ENCODE measurements around the gene WDR38.

Gene WDR38

DNA sequence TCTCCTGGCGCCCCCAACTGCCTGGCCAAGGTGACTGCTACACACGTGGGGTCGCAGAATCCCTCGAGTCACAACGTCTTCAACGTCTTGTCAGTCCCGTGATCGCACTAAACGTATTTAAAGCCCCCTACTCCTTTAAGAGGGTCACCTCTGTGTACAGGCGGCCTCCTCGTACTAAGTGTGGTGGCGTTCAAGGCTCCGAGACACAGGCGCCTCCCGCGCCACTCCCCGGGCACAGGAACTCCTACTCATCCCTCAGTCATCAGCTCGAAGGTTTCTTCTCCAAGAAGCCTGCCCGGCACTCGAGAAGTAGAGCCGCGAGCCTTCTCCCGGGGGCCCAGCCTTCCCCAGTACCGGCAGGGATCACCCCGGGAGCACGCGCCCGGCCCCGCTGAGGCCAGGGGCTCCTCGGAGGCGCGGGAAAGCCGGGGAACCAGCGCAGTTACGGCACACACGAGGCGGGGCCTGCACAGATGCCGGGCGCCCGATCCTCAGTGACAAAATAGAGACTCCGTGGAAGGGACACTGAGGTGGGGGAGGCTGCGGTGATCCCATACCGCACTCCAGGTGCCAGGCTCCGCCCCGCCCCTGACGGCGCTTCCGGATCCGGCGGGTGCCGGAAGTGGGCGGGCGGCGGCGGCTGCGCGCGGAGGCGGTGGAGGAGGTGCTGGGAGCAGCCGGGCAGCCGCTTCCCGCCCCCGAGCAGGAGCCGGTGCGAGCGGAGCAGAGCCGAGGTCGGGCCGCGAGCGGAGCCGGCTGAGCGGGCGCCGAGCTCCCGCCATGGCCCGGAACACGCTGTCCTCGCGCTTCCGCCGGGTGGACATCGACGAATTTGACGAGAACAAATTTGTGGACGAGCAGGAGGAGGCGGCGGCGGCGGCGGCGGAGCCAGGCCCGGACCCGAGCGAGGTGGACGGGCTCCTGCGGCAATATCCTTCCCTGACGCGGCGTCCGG lies 15.5 kb downstream of the WDR38 start:
- TF ChIP-seq POLR2AphosphoS5 (IDR thresholded peaks at IDR 0.05; ENCODE audit: low read depth, low read length) (peak; percentile 84), TAF1 (IDR thresholded peaks at IDR 0.05; ENCODE audit: low read depth, low read length) (peak; percentile 87), SPI1 (IDR thresholded peaks at IDR 0.05; ENCODE audit: low read depth, low read length) (no peak), POU2F2 (IDR thresholded peaks at IDR 0.05; ENCODE audit: low read depth, low read length) (peak; percentile 64), POLR2A (IDR thresholded peaks at IDR 0.05; ENCODE audit: low read depth, low read length) (peak; percentile 82), PAX5 (IDR thresholded peaks at IDR 0.05; ENCODE audit: insufficient read depth, low read length, severe bottlenecking) (no peak)
- peak; percentile 69 for FAIRE-seq
- DNase-seq (ENCODE audit: insufficient read length, low spot score), result peak; percentile 95

DNA sequence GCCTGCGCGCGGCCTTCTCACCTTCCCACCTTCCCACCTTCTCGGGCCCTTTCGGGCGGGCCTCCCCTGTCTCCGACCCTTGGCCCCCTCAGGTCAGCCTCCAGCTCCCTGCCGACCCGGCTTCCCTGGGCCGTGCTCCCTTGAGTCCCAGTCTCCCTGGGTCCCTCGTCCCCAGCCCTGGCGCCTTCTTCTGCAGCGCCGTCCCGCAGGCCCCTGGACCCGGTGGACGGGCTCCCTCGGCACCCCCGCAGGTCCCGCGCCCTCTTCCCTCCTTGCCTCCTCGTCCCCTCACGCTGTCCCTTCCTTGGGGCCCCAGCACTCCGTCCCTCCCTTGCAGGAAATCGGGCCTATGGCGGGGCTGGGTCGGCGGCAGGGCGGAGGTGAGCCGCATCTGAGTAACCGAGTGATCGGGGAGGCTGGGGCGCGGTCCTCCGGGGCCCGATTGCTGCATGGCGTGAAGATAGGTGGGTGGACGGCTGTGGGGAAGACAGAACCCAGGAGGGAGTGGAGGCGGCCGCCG lies 16.3 kb downstream of the WDR38 start:
- TF ChIP-seq POLR2AphosphoS5 (IDR thresholded peaks at IDR 0.05; ENCODE audit: low read depth, low read length) (no peak), POLR2A (IDR thresholded peaks at IDR 0.05; ENCODE audit: low read depth, low read length) (no peak)
- DNase-seq (ENCODE audit: insufficient read length, low spot score) (no peak), FAIRE-seq (no peak)

DNA sequence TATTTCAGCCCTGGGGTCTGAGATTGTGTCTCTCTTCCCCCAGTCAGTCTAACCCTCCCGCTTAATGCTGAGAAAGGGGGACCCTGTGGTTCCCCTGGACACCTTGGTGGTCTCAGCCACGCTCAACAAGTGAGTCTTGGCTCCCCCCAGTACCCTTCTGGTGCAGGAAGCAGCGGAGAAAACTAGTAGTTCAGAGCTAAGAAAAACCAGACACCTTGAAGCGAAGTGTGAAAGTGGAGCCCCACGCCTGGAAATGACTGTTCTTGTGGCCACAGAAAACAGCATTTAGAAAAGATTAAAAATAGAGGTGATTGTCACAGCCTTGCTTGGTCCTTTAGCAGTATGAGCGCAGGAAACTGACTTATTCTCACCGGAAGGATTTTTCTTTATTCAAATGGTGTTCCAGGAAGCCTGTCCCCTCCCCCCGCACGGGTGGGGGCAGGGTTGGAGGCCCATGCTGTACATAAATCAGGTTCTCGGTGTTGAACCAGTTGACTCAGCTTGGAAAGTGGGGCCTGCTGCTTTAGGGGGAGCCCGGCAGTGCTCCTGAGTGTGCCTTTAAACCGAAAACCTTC lies 16.8 kb downstream of the WDR38 start:
- peak; percentile 78 for TF ChIP-seq POLR2AphosphoS5 (IDR thresholded peaks at IDR 0.05; ENCODE audit: low read depth, low read length)
- peak; percentile 60 for TF ChIP-seq TAF1 (IDR thresholded peaks at IDR 0.05; ENCODE audit: low read depth, low read length)
- peak; percentile 95 for TF ChIP-seq POU2F2 (IDR thresholded peaks at IDR 0.05; ENCODE audit: low read depth, low read length)
- TF ChIP-seq POLR2A (IDR thresholded peaks at IDR 0.05; ENCODE audit: low read depth, low read length), result peak; percentile 71; the same call in 1 of the 2 replicates
- TF ChIP-seq SPI1 (IDR thresholded peaks at IDR 0.05; ENCODE audit: low read depth, low read length), result 0 out of 2 replicates have a peak, but pooled peaks have one; percentile 0
- TF ChIP-seq PAX5 (IDR thresholded peaks at IDR 0.05; ENCODE audit: insufficient read depth, low read length, severe bottlenecking), result no peak
- peak; percentile 31 for FAIRE-seq
- DNase-seq (ENCODE audit: insufficient read length, low spot score), result no peak

DNA sequence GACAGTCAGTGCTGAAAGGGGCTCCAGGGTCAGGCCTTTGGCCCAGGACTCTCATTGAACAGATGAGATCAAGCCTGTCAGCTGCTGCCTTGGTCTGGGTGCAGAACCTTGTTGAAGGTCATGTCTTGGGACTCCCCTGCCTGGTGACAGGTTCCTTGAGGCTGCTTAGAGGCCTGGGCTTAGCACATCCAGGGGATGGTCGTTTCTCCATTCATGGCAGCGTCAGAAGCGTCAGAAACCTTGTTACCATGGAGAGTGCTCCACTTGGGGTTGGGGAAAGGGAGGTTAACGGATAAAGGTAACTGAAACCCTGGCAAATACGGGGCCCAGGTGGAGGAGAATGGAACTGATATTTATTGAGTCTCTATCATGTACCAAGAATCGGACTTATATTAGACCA lies 17.5 kb downstream of the WDR38 start:
- FAIRE-seq (no peak), DNase-seq (ENCODE audit: insufficient read length, low spot score) (no peak)
- no peak for TF ChIP-seq PAX5 (IDR thresholded peaks at IDR 0.05; ENCODE audit: insufficient read depth, low read length, severe bottlenecking)
- no peak for TF ChIP-seq POLR2AphosphoS5 (IDR thresholded peaks at IDR 0.05; ENCODE audit: low read depth, low read length)
- TF ChIP-seq SPI1 (IDR thresholded peaks at IDR 0.05; ENCODE audit: low read depth, low read length), result no peak
- TF ChIP-seq TAF1 (IDR thresholded peaks at IDR 0.05; ENCODE audit: low read depth, low read length), result no peak
- no peak for TF ChIP-seq POLR2A (IDR thresholded peaks at IDR 0.05; ENCODE audit: low read depth, low read length)
- no peak for TF ChIP-seq POU2F2 (IDR thresholded peaks at IDR 0.05; ENCODE audit: low read depth, low read length)

DNA sequence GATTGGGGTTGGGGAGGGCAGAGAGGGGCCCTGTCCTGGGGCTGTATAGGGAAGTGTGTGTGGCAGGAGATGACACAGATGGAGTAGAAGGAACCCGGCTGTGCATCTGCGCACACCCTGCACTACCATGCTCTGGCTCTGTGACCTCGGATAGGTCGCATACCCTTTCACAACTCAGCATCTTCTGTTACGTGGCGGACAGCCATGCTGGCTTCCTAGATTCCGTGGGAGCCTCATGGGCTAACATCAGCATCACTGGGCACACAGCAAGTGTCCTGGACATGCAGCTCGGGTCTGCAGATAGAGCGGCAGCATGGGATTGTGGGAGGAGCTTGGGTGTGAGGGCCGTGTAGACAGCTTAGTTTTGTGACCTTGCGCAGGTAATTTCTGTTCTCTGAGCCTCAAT lies 17.9 kb downstream of the WDR38 start:
- DNase-seq (ENCODE audit: insufficient read length, low spot score) (no peak), FAIRE-seq (no peak)
- no peak for TF ChIP-seq PAX5 (IDR thresholded peaks at IDR 0.05; ENCODE audit: insufficient read depth, low read length, severe bottlenecking)
- 0 out of 2 replicates have a peak, but pooled peaks have one; percentile 26 for TF ChIP-seq POLR2A (IDR thresholded peaks at IDR 0.05; ENCODE audit: low read depth, low read length)
- TF ChIP-seq POU2F2 (IDR thresholded peaks at IDR 0.05; ENCODE audit: low read depth, low read length), result no peak
- 0 out of 2 replicates have a peak, but pooled peaks have one; percentile 5 for TF ChIP-seq POLR2AphosphoS5 (IDR thresholded peaks at IDR 0.05; ENCODE audit: low read depth, low read length)

DNA sequence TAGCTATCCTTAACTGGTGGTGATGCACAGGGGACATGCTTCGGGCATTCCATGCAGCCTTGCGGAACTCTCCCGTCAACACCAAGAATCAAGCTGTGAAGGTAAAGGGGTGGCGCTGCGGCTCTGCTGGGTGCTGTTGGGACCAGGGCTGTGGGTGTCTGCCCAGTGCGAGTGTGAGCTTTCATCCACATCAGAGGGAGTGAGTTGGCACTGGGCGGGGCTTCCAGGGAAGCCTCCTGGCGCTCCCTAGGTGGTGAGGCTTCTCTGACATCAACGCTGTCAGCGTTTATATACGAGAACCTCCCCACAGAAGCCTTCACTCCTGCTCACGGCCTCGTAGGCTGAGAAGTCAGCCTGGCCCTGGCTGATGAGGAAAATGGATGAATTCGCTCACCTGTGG lies 20.4 kb downstream of the WDR38 start:
- FAIRE-seq, result no peak
- TF ChIP-seq POU2F2 (IDR thresholded peaks at IDR 0.05; ENCODE audit: low read depth, low read length) (no peak), PAX5 (IDR thresholded peaks at IDR 0.05; ENCODE audit: insufficient read depth, low read length, severe bottlenecking) (no peak), POLR2AphosphoS5 (IDR thresholded peaks at IDR 0.05; ENCODE audit: low read depth, low read length) (no peak), SPI1 (IDR thresholded peaks at IDR 0.05; ENCODE audit: low read depth, low read length) (no peak), POLR2A (IDR thresholded peaks at IDR 0.05; ENCODE audit: low read depth, low read length) (no peak), TAF1 (IDR thresholded peaks at IDR 0.05; ENCODE audit: low read depth, low read length) (no peak)
- DNase-seq (ENCODE audit: insufficient read length, low spot score), result no peak

DNA sequence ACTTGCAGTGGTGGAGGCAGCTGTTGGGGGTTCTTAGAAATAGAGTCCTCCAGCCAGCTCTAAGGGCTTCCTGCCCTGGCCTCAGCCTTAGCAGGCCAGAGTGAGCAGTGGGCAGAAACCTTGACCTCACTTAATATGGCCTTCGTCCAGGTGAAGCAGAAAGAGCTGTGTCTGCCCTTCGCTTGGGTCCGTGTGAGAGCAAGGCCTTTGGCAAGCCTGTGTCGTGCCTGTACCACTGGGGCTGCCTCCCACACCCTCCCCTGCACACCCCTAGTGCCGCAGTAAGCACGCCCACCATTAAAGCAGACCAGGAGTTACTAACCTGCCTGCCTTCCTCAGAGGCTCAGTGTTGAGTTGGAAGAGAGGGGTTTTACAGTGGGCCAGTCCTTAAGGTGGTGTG lies 22.2 kb downstream of the WDR38 start:
- TF ChIP-seq POU2F2 (IDR thresholded peaks at IDR 0.05; ENCODE audit: low read depth, low read length) (no peak), POLR2AphosphoS5 (IDR thresholded peaks at IDR 0.05; ENCODE audit: low read depth, low read length) (no peak), SPI1 (IDR thresholded peaks at IDR 0.05; ENCODE audit: low read depth, low read length) (no peak), PAX5 (IDR thresholded peaks at IDR 0.05; ENCODE audit: insufficient read depth, low read length, severe bottlenecking) (no peak), TAF1 (IDR thresholded peaks at IDR 0.05; ENCODE audit: low read depth, low read length) (no peak), POLR2A (IDR thresholded peaks at IDR 0.05; ENCODE audit: low read depth, low read length) (no peak)
- FAIRE-seq, result no peak
- DNase-seq (ENCODE audit: insufficient read length, low spot score), result no peak

DNA sequence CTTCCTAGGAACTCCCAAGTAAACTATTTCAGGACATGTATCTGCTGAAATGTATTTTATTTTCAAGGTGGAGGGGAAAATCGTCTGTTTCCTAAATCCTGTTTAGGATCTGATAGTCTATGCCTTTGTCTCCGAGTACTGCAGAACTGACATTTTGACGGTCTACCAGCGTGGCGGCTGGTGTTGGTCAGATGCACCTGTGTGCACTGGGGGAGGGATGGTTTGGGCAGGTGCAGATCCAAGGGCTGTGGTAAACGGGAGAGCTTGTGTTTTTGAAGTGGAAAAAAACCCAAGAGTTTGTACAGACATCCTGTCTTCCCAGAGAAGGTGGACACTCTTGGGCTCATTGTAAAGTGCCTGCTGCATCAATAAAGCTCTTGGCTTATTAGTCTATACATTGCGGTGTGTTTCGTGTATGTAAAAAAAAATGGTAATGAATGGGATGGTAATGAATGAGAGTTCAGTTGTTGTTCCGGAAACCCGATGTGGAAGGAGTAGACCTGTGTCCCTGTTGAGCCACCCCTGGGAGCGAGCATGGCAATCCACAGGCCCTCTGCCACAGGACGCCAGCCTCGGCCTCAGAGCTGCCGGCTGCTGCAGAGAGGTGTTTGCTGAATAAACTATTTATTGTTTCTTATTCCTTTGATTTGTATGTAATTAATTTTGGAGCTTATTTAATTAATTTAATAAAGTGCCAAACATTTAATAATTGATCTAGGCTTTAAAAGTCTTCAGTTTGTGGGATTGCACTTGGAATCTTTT lies 23.9 kb downstream of the WDR38 start:
- FAIRE-seq (no peak), DNase-seq (ENCODE audit: insufficient read length, low spot score) (no peak)
- TF ChIP-seq PAX5 (IDR thresholded peaks at IDR 0.05; ENCODE audit: insufficient read depth, low read length, severe bottlenecking) (no peak), POLR2AphosphoS5 (IDR thresholded peaks at IDR 0.05; ENCODE audit: low read depth, low read length) (peak; percentile 19; the same call in 1 of the 2 replicates)

DNA sequence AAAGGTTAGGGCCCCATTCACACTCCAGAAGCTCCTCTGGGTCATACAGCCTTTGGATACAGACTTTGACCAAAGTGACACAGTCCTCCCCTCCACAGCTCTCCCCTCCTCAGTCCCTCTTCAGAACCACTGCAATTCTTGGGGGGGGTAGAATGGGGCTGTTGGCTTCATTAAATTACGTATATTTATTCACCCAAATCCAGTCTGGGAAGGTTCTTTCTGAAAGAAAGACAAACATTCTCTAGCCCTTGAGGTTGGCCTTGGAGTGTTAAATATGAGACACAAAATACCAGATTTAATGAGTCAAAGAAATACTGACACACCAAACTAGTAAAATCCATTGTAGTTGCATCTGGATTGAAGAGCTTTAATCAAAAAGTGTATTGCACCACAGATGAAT lies 24.8 kb downstream of the WDR38 start:
- TF ChIP-seq POU2F2 (IDR thresholded peaks at IDR 0.05; ENCODE audit: low read depth, low read length) (no peak), POLR2A (IDR thresholded peaks at IDR 0.05; ENCODE audit: low read depth, low read length) (no peak; the same call in 1 of the 2 replicates), SPI1 (IDR thresholded peaks at IDR 0.05; ENCODE audit: low read depth, low read length) (no peak), TAF1 (IDR thresholded peaks at IDR 0.05; ENCODE audit: low read depth, low read length) (no peak), POLR2AphosphoS5 (IDR thresholded peaks at IDR 0.05; ENCODE audit: low read depth, low read length) (no peak), PAX5 (IDR thresholded peaks at IDR 0.05; ENCODE audit: insufficient read depth, low read length, severe bottlenecking) (no peak)
- FAIRE-seq (no peak), DNase-seq (ENCODE audit: insufficient read length, low spot score) (no peak)

All from GM12891 (cell line).